IMR-90 (cell line): ENCODE results near the gene EXOC2. TPM values are rescaled to one million over a fixed set of nuclear protein-coding genes. Genes with fewer than 3 reads are reported as not detected.

Experiments
- ATAC-seq: fragments of 200-7000 bp; cut with Tn5 transposase; 2 replicates; pipeline ENCODE4 v1.9.1; 2020; ENCODE audit warnings: low read depth, mild to moderate bottlenecking, moderate library complexity
- BruUV-seq: library from RNA; stranded (reverse); fragments of 400-500 nt; replicated peaks from 2 replicates; lab custom pipeline; 2021; lab: Mats Ljungman, UMichigan
- CTCF ChIA-PET: fragments of 300-600 bp; formaldehyde crosslinking; extraction: SDS; loops from one replicate; lab custom pipeline; 2021; ENCODE audit warnings: antibody characterized with exemption; lab: Yijun Ruan, JAX
- POLR2A ChIA-PET: fragments of 300-600 bp; sonication (Branson Sonifier 250); formaldehyde crosslinking; loops from one replicate; lab custom pipeline; 2022; ENCODE audit warnings: antibody characterized with exemption; ENCODE audit not compliant: unreplicated experiment; lab: Charles Lee
- DNase-seq: peaks from one replicate; pipeline ENCODE4 v3.0.0; 2013
- H2AFZ ChIP-seq: replicated peaks from 2 replicates; pipeline ENCODE3; 2013; ENCODE audit warnings: low read length, mild to moderate bottlenecking; ENCODE audit not compliant: poor library complexity
- H2AK5ac ChIP-seq: 2 replicates; pipeline ENCODE4 v1.6.1; 2013; ENCODE audit warnings: low read depth, low read length, inconsistent platforms
- H2AK9ac ChIP-seq: replicated peaks from 2 replicates; pipeline ENCODE3; 2013; ENCODE audit warnings: mild to moderate bottlenecking, low read depth, low read length, moderate library complexity; ENCODE audit not compliant: poor library complexity
- H2BK120ac ChIP-seq: 2 replicates; pipeline ENCODE4 v1.6.1; 2013; ENCODE audit warnings: low read depth, low read length, inconsistent platforms
- H2BK15ac ChIP-seq: 3 replicates; pipeline ENCODE4 v1.6.1; 2013; ENCODE audit warnings: low read depth, low read length, inconsistent platforms
- H2BK20ac ChIP-seq: 2 replicates; pipeline ENCODE4 v1.6.1; 2013; ENCODE audit warnings: low read depth, mild to moderate bottlenecking, inconsistent platforms, low read length, moderate library complexity
- H2BK5ac ChIP-seq: 2 replicates; pipeline ENCODE4 v1.6.1; 2013; ENCODE audit warnings: mild to moderate bottlenecking, low read depth, low read length, inconsistent platforms; ENCODE audit not compliant: poor library complexity, severe bottlenecking
- H3K14ac ChIP-seq: replicated peaks from 2 replicates; pipeline ENCODE4 v1.6.1; 2013; ENCODE audit warnings: low read depth, low read length, inconsistent platforms
- H3K18ac ChIP-seq: 2 replicates; pipeline ENCODE4 v1.6.1; 2013; ENCODE audit warnings: low read depth, low read length, control low read depth
- H3K23ac ChIP-seq: 2 replicates; pipeline ENCODE4 v1.6.1; 2013; ENCODE audit warnings: low read depth, low read length, inconsistent platforms
- H3K27ac ChIP-seq: 2 replicates; pipeline ENCODE4 v1.5.1; 2013; ENCODE audit warnings: mild to moderate bottlenecking, control low read depth, low read length; ENCODE audit not compliant: insufficient read depth
- H3K27me3 ChIP-seq: 2 replicates; pipeline ENCODE4 v1.6.1; 2013; ENCODE audit warnings: low read length; ENCODE audit not compliant: control insufficient read depth, insufficient read depth
- H3K36me3 ChIP-seq: 2 replicates; pipeline ENCODE4 v1.6.1; 2013; ENCODE audit warnings: low read length, mixed read lengths; ENCODE audit not compliant: control insufficient read depth, insufficient read depth
- H3K4ac ChIP-seq: 2 replicates; pipeline ENCODE4 v1.6.1; 2013; ENCODE audit warnings: low read depth, low read length, inconsistent platforms
- H3K4me1 ChIP-seq: 2 replicates; pipeline ENCODE4 v1.6.1; 2013; ENCODE audit warnings: low read length, mixed read lengths; ENCODE audit not compliant: control insufficient read depth, insufficient read depth
- H3K4me2 ChIP-seq: 2 replicates; pipeline ENCODE4 v1.6.1; 2013; ENCODE audit warnings: low read depth, mild to moderate bottlenecking, control low read depth, low read length, moderate library complexity
- H3K4me3 ChIP-seq: 2 replicates; pipeline ENCODE4 v1.5.1; 2013; ENCODE audit warnings: low read depth, mild to moderate bottlenecking, control low read depth, low read length, moderate library complexity; ENCODE audit not compliant: insufficient read depth
- H3K56ac ChIP-seq: 2 replicates; pipeline ENCODE4 v1.6.1; 2013; ENCODE audit warnings: low read length, inconsistent platforms; ENCODE audit not compliant: insufficient read depth; ENCODE audit errors: extremely low read depth
- H3K79me1 ChIP-seq, 2 experiments: 2 replicates each; pipeline ENCODE4 v1.6.1; 2013; ENCODE audit warnings: low read length in 2 of 2, inconsistent platforms in 1 of 2, low read depth in 1 of 2
- H3K9ac ChIP-seq: 2 replicates; pipeline ENCODE4 v1.6.1; 2013; ENCODE audit warnings: low read depth, low read length, control low read depth
- H3K9me1 ChIP-seq: 2 replicates; pipeline ENCODE4 v1.6.1; 2013; ENCODE audit warnings: low read length, inconsistent platforms; ENCODE audit not compliant: insufficient read depth
- H3K9me3 ChIP-seq: 2 replicates; pipeline ENCODE4 v1.6.1; 2013; ENCODE audit warnings: low read length; ENCODE audit not compliant: control insufficient read depth, insufficient read depth
- H4K20me1 ChIP-seq: 2 replicates; pipeline ENCODE4 v1.6.1; 2013; ENCODE audit warnings: low read length, inconsistent platforms; ENCODE audit not compliant: insufficient read depth
- H4K5ac ChIP-seq: 2 replicates; pipeline ENCODE4 v1.6.1; 2013; ENCODE audit warnings: mild to moderate bottlenecking, low read depth, low read length, control low read depth
- H4K8ac ChIP-seq, 2 experiments: 2 replicates each; pipeline ENCODE4 v1.6.1; 2013; ENCODE audit warnings: low read depth in 2 of 2, low read length in 2 of 2, control low read depth in 1 of 2, inconsistent platforms in 1 of 2
- H4K91ac ChIP-seq: 2 replicates; pipeline ENCODE4 v1.6.1; 2013; ENCODE audit warnings: low read depth, low read length, inconsistent platforms; ENCODE audit not compliant: insufficient read depth
- CEBPB ChIP-seq: IDR thresholded peaks from 2 replicates; pipeline ENCODE4 v1.6.1; 2012; ENCODE audit warnings: low read depth, low read length, improper control_type of control experiment
- CHD1 ChIP-seq: IDR thresholded peaks from 2 replicates; pipeline ENCODE4 v1.6.1; 2012; ENCODE audit warnings: low read depth, low read length, improper control_type of control experiment
- FOS ChIP-seq: fragments of 150-350 bp; IDR thresholded peaks from 2 replicates; pipeline ENCODE4 v1.6.1; 2016; ENCODE audit warnings: low read depth, low read length
- MAFK ChIP-seq: IDR thresholded peaks from 2 replicates; pipeline ENCODE4 v1.6.1; 2012; ENCODE audit warnings: low read depth, low read length, improper control_type of control experiment
- MAZ ChIP-seq: IDR thresholded peaks from 2 replicates; pipeline ENCODE4 v1.6.1; 2012; ENCODE audit warnings: low read depth, mild to moderate bottlenecking, low read length, improper control_type of control experiment, moderate library complexity, borderline replicate concordance
- NFE2L2 ChIP-seq: fragments of 150-350 bp; IDR thresholded peaks from 2 replicates; pipeline ENCODE4 v1.6.1; 2016; ENCODE audit warnings: low read depth, mild to moderate bottlenecking, low read length
- POLR2A ChIP-seq: IDR thresholded peaks from 2 replicates; pipeline ENCODE4 v1.6.1; 2012; ENCODE audit warnings: mild to moderate bottlenecking, low read depth, low read length
- RFX5 ChIP-seq: IDR thresholded peaks from 2 replicates; pipeline ENCODE4 v1.8.0; 2012; ENCODE audit warnings: low read depth, mild to moderate bottlenecking, low read length, moderate library complexity
- WGBS, 2 experiments: methylation state at CpG; one replicate each; pipeline versions ENCODE4 v1.1.5 to v1.1.7; 2013; ENCODE audit warnings: missing lambda C conversion rate in 2 of 2; ENCODE audit not compliant: insufficient read length in 1 of 2; ENCODE audit errors: extremely low coverage in 2 of 2; 5-methylcytosine and 5-hydroxymethylcytosine counted together
- dilution Hi-C: fragments of 300-500 bp; cut with HindIII; formaldehyde crosslinking; loops from one replicate; pipeline ENCODE4 v1.14.3; 2018; ENCODE audit warnings: low sequenced_read_pairs; ENCODE audit not compliant: unreplicated experiment
- in situ Hi-C: fragments of 300-500 bp; cut with MboI; formaldehyde crosslinking; loops from 3 replicates; pipeline ENCODE4 v1.14.3; 2019; ENCODE audit warnings: low sequenced_read_pairs, inconsistent platforms, mixed read lengths
- intact Hi-C: fragments of 100-400 bp; cut with micrococcal nuclease; formaldehyde crosslinking; loops from 2 replicates; pipeline ENCODE4 v1.10.0; 2022
- polyA plus RNA-seq, 3 experiments: library from polyadenylated mRNA; depleted of rRNA; stranded (reverse); fragments of >200 nt; gene quantifications; 2 replicates each; pipeline ENCODE4 v1.2.3, GENCODE V29; 2012; ENCODE audit warnings: low replicate concordance in 1 of 3
- total RNA-seq: library from RNA; depleted of rRNA; stranded (reverse); fragments of >200 nt; gene quantifications from 2 replicates; pipeline ENCODE4 v1.2.3, GENCODE V29; 2012
- TF ChIP-seq, protein P1 (sequence below): fragments of 150-350 bp; IDR thresholded peaks from 2 replicates; pipeline ENCODE4 v1.6.1; 2016; ENCODE audit warnings: low read depth, mild to moderate bottlenecking, low read length, moderate library complexity, borderline replicate concordance
- TF ChIP-seq, protein P2 (sequence below): fragments of 150-350 bp; IDR thresholded peaks from 2 replicates; pipeline ENCODE4 v1.6.1; 2017; ENCODE audit warnings: mild to moderate bottlenecking, antibody characterized with exemption, low read length, low read depth
- TF ChIP-seq, protein P3 (sequence below): conservative IDR thresholded peaks from 2 replicates; pipeline ENCODE4 v1.5.1; 2012; ENCODE audit warnings: mild to moderate bottlenecking, low read depth, low read length, improper control_type of control experiment

The EXOC2 gene
- total and polyA plus RNA-seq, 2 of the 4 experiments (the other 2 are of a cell fraction): 13.1 to 37.3 TPM

DNA sequence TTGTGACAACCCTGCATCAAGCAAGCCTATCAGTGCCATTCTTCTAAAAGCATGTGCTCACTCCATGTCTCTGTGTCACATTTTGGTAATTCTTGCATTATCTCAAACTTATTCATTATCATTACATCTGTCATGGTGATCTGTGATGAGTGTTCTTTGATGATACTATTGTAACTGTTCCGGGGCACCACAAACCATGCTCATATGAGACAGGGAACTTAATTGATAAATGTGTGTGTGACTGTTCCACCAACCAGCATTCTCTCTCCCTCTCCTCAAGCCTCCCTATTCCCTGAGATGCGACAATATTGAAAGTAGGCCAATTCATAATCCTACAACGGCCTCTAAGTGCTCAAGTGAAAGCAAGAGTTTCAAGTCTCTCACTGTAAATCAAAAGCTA is 40.1 kb downstream of the EXOC2 start:
- Histone ChIP-seq H4K20me1 (no peaks in the 10 kb centered on the region; the same call in 1 of the 2 replicates), H2AFZ (no peak overlapping the region), H2AK9ac (no peak overlapping the region), H4K5ac (no peak overlapping the region), H3K56ac (no peak overlapping the region), H3K9me3 (no peaks in the 10 kb centered on the region), H3K36me3 (peaks cover 7% of the 10 kb centered on the region; the same call in 1 of the 2 replicates), H3K4me3 (no peak overlapping the region), H3K23ac (peak overlapping the region; percentile 78; the same call in 1 of the 2 replicates), H2BK120ac (no peak overlapping the region), H3K79me1 (peaks cover 11 to 44% of the 10 kb centered on the region in 2 experiments), H3K18ac (no peak overlapping the region), H2BK5ac (no peak overlapping the region), H3K9ac (no peak overlapping the region), H3K14ac (peak overlapping the region; percentile 75), H2AK5ac (no peak overlapping the region), H3K9me1 (no peaks in the 10 kb centered on the region), H3K4me2 (no peak overlapping the region), H4K91ac (no peak overlapping the region), H3K4ac (no peak overlapping the region), H3K27ac (no peak overlapping the region), H3K27me3 (no peaks in the 10 kb centered on the region), H4K8ac (no peak overlapping the region), H3K4me1 (peaks cover 3% of the 10 kb centered on the region), H2BK15ac (no peak overlapping the region), H2BK20ac (no peak overlapping the region)
- dilution Hi-C loops: no loop called here
- in situ Hi-C loops: no loop called here
- WGBS, 2 experiments: no CpG with 5 or more reads among the region's 3 CpGs
- DNase-seq (no peak), ATAC-seq (no peak)
- TF ChIP-seq NFE2L2: no peak
- no peak for TF ChIP-seq MAZ
- TF ChIP-seq, protein P1, sequence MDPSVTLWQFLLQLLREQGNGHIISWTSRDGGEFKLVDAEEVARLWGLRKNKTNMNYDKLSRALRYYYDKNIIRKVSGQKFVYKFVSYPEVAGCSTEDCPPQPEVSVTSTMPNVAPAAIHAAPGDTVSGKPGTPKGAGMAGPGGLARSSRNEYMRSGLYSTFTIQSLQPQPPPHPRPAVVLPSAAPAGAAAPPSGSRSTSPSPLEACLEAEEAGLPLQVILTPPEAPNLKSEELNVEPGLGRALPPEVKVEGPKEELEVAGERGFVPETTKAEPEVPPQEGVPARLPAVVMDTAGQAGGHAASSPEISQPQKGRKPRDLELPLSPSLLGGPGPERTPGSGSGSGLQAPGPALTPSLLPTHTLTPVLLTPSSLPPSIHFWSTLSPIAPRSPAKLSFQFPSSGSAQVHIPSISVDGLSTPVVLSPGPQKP: no peak
- no peak for TF ChIP-seq FOS
- no peak for TF ChIP-seq POLR2A
- no peak for TF ChIP-seq MAFK
- no peak for TF ChIP-seq RFX5
- no peak for TF ChIP-seq CHD1
- TF ChIP-seq, protein P2, sequence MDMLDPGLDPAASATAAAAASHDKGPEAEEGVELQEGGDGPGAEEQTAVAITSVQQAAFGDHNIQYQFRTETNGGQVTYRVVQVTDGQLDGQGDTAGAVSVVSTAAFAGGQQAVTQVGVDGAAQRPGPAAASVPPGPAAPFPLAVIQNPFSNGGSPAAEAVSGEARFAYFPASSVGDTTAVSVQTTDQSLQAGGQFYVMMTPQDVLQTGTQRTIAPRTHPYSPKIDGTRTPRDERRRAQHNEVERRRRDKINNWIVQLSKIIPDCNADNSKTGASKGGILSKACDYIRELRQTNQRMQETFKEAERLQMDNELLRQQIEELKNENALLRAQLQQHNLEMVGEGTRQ: no peak
- TF ChIP-seq, protein P3, sequence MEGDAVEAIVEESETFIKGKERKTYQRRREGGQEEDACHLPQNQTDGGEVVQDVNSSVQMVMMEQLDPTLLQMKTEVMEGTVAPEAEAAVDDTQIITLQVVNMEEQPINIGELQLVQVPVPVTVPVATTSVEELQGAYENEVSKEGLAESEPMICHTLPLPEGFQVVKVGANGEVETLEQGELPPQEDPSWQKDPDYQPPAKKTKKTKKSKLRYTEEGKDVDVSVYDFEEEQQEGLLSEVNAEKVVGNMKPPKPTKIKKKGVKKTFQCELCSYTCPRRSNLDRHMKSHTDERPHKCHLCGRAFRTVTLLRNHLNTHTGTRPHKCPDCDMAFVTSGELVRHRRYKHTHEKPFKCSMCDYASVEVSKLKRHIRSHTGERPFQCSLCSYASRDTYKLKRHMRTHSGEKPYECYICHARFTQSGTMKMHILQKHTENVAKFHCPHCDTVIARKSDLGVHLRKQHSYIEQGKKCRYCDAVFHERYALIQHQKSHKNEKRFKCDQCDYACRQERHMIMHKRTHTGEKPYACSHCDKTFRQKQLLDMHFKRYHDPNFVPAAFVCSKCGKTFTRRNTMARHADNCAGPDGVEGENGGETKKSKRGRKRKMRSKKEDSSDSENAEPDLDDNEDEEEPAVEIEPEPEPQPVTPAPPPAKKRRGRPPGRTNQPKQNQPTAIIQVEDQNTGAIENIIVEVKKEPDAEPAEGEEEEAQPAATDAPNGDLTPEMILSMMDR: no peak
- TF ChIP-seq CEBPB: no peak
- CTCF ChIA-PET: no interaction called here
- intact Hi-C loops: loop anchor here (1.0 kb wide), 1 partner anchor 30 kb away; no protein-coding TSS in a partner anchor
- BruUV-seq: no TSS peak
- POLR2A ChIA-PET: no interaction called here
